Measurements from ENCODE around the gene ESR2.

DNA sequence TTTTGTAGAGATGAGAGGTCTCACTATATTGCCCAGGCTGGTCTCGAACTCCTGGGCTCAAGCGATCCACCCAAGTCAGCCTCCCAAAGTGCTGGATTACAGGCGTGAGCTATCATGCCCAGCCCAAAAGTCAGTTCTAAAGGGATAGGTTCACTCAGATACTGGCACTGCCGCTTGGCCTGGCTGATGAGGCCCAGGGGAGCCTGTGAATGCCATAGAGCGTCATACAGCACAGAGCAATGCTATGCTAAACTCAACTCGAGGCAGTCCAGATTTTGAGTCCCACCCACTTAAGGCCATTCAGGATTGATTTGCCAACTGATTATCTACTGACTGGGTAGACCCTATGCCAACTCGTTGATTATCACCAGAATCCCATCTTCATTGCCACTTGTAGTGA, 179.4 kb downstream of the ESR2 start:
- TF ChIP-seq, protein P1, sequence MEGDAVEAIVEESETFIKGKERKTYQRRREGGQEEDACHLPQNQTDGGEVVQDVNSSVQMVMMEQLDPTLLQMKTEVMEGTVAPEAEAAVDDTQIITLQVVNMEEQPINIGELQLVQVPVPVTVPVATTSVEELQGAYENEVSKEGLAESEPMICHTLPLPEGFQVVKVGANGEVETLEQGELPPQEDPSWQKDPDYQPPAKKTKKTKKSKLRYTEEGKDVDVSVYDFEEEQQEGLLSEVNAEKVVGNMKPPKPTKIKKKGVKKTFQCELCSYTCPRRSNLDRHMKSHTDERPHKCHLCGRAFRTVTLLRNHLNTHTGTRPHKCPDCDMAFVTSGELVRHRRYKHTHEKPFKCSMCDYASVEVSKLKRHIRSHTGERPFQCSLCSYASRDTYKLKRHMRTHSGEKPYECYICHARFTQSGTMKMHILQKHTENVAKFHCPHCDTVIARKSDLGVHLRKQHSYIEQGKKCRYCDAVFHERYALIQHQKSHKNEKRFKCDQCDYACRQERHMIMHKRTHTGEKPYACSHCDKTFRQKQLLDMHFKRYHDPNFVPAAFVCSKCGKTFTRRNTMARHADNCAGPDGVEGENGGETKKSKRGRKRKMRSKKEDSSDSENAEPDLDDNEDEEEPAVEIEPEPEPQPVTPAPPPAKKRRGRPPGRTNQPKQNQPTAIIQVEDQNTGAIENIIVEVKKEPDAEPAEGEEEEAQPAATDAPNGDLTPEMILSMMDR (IDR thresholded peaks at IDR 0.05; ENCODE audit: insufficient read depth, low read length, poor library complexity, severe bottlenecking): no peak
- no peak for TF ChIP-seq EZH2phosphoT487 (conservative IDR thresholded peaks at IDR 0.05; ENCODE audit: low read length)

All from SU-DHL-6 (cell line).